Measurements from ENCODE around the gene KCTD2.
"Not testable (repeated sequence)": the region's sequence is repeated elsewhere in the genome, so short reads cannot be mapped to it uniquely, and the experiment has no call there.

Gene KCTD2

DNA sequence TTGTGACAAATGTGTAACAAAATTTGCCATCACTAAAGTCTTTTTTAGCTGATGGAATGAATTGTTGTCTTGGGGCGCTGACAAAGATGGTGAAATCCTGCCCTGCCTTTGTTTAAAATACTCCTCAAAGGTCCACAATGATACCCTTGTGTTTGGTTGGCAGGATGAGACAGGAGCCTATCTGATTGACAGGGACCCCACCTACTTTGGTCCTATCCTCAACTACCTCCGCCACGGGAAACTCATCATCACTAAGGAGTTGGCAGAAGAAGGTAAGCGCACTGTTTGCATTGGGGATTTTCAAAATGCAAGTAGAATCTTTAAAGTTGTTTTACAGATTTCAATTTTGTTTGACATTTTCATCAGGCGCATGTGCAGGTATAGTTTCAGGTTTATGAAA, 2.0 kb downstream of the KCTD2 start:
- in situ Hi-C loops (cut with MboI; ENCODE audit: low sequenced_read_pairs) = no loop called here

DNA sequence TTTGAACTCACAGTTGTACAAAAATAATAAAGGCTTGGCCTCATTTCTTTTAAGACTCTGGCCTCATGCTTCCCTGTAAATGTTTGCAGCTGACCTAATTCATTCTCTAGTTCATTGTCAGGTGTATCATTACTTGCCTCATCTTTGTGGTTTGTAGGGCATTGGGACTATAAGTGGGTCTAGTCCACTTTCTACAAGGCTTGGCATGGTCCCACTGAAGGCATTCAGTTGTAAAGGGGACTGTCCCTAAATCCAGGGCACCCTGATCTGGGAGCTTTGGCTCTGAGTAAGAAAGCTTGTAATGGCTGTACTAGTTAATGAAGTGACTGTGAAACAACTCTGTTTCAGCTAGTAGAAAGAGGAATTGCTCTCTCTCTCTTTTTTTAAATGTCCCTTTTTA, 2.7 kb downstream of the KCTD2 start:
- in situ Hi-C loops (cut with MboI; ENCODE audit: low sequenced_read_pairs) = no loop called here

DNA sequence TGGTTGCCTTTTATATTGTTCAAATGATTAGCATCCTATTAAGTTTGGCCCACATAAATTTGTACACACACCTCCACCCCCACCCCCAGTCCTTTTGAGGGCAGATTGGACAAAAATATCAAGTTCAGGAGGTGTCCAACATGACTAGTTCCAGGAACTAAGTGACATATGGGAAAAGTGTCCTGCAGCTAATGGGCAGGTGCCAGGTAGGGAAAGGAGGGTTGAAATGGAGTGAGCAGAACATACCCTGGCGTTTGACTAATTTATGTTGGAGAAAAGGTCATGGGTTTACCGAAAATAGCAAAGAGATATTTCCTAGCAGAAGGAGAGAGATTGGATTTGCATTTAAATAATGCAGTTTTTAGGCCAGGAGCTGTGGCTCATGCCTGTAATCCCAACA, 4.9 kb downstream of the KCTD2 start:
- in situ Hi-C loops (cut with MboI; ENCODE audit: low sequenced_read_pairs) = no loop called here

DNA sequence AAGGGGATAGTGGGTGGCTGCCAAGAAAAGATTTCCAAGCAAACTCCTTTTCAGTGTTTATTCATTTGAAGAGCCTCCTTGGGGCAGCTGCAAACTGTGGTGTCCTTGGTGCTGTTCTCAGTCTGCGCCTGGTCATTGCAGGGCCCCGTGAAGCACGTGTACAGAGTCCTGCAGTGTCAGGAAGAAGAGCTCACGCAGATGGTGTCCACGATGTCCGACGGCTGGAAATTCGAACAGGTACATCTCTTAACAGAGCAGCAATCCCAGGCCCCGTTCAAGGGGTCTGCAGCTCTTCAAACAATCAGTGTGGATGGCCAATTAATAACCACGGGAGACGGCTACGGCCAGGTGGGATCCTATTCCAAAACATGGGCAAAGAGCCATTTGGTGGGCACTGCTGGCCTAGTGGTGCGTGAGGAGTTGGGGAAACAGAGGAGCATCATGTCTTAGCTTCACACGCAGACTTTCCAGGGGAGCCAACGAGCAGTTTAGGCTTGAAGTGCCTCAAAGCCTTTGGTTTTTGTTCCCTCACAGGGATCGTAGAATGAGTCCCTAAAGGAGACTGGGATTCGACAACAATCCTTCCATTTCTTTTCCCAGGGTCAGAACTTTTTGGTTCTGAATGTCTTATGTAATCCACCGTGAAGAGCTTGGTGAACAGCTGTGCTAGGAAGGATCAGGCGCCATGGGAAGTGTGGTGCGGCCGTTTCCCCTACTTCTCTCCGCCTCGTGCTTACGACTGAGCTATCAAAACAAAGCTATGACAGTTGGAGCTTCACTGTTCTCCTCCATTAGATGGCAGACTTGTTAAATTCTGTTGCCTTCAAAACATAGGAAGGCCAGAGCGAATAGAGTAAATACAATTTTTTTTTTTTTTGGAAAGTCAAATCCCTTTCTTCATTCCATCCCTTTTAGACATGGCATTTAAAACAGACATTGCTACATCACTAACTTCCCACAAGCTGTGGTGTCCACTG, 12.6 kb downstream of the KCTD2 start:
- in situ Hi-C loops (cut with MboI; ENCODE audit: low sequenced_read_pairs) = no loop called here

DNA sequence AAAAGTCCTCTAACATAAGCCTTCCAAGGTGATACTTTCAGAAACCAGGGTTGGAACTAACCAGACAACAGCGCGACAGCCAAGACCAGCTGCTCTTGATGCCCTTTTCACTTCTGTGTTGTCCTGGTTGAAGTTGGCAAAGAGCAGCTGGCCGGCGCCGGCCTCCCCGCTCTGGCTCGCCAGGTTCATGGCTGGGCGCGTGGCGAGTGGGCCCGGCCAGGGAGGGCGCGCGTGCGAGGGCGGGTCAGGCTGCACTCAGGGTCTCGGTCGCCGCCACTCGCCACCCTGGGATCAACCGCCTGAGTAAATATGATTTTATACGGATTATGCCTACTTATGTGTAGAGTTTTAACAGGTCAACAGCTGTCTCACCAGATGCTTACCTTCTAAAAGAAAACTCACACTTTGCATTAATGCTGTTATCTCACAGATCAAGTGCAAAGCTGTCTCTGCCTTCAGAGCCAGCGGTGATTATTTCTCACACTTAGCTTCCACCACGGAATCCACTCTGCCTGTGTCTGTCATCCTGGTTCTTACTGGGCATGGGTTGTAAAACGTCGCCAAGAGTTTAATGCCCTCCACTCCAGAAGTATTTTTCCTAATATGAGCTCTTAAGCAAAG, 13.5 kb downstream of the KCTD2 start:
- in situ Hi-C loops (cut with MboI; ENCODE audit: low sequenced_read_pairs) = no loop called here

DNA sequence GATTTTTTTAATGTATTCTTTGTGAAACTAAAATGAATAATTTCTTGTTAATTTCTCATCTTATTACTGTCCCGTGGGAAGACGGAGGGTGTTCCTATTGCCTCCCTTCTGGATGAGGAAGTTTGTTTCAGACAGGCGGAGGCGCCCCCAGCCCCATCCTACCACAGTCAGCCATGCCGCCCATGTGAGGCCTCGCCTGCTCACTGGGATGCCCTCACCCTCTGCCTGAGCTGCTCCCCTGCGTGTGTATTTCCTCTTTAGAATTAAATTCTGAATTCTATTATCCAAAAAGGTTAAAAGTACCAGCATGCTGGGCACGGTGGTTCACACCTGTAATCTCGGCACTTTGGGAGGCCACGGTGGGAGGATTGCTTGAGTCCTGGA, 14.0 kb downstream of the KCTD2 start:
- in situ Hi-C loops (cut with MboI; ENCODE audit: low sequenced_read_pairs) = no loop called here

DNA sequence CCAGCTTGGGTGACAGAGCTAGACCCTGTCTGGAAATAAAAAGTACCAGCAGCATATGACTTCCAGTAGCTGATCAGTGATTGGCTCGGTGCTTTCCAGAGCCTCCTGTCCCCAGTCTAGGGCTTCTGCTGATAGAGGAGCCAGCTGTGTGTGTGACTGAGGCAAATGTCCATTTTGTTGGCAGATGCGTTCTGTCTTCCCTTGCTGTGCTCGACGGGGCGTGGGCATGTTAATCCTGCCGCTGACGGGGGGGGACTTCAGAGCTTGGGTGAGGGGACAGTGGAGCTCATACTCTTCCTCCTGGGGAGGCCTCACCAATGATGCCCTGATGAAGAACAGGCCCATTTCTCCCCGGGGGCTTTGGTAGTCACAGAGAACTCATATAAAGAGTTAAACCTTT, 14.6 kb downstream of the KCTD2 start:
- in situ Hi-C loops (cut with MboI; ENCODE audit: low sequenced_read_pairs) = no loop called here

DNA sequence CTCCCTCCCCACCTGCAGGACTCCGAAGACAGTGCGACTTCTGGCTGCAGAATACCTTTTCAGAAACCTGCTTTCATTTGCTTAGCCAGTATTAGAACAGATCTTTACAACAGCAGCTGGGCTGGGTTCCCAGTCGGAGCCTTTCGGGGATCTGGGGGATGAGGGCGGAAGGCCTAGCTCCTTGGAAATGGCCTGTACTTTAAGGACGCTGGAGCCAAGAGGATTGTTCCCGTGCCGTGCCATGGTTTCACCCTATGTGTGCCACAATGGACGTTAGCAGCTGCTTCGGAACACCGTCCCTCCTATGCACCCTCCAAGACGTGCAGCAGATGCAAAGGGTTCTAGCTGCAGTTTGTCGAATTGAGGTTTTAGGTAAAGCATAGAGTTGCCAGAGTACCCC, 16.2 kb downstream of the KCTD2 start:
- in situ Hi-C loops (cut with MboI; ENCODE audit: low sequenced_read_pairs) = no loop called here

DNA sequence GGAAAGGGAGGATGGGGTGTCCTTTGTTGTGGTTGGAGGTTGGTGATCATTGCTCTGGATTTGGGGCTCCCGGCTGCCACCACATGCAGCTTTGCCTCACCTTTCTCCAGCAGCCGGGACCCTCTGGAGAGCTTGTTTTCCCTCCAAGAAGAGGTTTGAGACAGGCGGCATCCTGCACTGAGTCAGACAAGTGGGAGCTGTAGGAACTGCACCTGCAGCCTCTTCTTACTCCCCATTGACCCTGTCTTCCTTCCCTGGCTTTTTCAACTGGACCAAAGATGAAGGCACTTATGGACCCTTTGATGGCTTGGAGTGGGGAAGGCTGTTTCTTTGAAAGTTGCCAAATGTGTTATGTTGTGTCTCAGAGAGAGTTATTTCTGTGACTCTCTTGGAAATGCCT, 16.6 kb downstream of the KCTD2 start:
- in situ Hi-C loops (cut with MboI; ENCODE audit: low sequenced_read_pairs) = no loop called here

DNA sequence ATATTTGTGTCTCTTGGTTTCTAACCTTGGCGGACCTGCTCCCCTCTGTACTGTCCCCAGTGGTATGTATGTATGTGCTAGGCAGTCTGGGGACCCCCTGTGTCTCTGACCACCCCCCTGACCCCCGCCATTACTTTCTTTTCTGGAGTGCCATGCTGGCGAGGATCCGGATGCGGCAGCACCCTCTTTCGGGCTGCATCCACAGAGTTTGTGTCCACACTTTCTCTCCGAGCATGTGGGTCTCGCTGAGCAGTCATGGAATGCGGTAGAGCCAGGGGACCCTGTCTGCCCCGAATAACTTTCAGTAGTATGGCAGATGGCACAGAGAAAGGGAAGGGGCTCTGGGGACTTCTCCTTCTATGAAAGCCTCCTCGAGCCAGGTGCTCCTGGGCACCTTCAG, 17.0 kb downstream of the KCTD2 start:
- in situ Hi-C loops (cut with MboI; ENCODE audit: low sequenced_read_pairs) = no loop called here

DNA sequence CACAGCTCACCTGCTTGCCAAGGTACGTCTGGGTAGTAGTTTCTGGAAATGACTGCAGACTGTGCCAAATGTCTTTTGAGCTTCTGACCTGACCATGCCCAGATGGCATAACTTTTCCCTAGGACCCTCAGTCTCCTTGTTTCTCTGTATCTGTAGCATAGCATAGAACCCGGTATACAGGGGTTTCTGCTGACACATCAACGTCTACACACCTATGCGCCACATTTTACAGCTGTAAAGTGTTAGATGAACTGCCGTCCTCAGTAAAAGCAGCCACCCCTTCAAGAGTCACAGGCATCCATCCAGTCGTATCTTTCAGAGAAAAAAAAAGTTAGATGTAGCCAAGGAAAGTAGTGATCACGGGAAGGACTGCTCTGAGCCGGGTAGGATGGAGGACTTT, 17.4 kb downstream of the KCTD2 start:
- in situ Hi-C loops (cut with MboI; ENCODE audit: low sequenced_read_pairs) = no loop called here

DNA sequence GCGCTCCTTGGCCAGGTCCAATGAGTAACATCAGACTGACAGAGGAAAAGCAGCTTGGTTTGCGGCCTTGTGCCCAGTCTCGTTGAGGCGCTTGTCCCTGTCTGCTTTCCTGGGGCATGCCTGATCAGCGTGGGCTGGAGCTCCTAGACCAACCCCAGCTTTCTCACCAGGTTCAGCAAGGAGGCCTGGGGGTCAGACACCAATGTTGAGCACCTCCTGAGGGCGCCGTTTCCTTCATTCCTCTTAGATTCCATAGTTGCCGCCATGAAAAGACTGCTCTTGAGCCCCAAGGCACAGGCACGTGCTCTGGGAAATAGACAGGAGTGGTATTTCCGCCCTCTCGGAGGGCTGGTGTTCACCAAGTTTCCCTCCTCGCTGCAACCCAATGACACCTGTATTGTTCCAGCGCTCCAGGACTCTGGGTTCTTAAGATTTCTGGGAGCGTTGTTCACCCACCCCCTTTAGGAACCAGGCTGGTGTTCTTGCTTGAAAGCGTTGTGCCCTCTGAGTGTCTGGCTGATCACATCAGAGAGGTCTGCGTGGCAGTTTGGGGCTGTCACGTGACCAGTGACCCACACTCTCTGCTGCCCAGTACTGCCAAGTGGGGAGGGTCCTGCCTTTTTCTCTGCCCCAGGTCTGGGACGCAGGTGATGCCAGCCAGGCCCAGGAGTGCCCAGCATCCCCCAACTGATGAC, 18.0 kb downstream of the KCTD2 start:
- in situ Hi-C loops (cut with MboI; ENCODE audit: low sequenced_read_pairs) = no loop called here

DNA sequence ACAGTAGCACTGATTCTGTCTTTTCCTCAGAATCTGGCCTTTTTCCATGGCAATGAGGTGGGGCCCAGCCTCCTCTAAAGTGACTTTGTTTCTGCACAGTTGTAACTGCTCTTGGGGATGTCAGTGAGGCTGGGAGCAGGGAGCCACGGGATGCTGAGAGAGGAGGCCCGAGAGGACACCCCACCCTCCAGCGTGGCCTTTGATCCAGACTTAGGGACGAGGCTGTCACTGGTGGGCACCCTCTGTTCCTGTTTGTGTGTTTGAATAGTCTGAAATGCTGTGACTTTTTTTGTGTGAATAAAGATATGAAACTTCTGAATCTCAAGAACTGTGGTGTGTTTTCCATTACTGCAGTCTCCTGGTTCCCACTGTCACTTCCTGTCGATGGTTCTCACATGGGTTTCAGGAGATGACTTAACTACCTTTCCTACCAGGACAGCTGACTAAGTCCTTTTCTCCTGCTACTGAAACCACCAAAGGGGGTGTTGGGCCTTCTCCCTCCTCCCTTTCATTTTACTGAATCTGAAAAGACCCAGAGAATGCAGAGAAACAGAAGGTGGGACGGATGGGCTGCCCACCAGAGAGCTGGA, 18.6 kb downstream of the KCTD2 start:
- in situ Hi-C loops (cut with MboI; ENCODE audit: low sequenced_read_pairs) = no loop called here

DNA sequence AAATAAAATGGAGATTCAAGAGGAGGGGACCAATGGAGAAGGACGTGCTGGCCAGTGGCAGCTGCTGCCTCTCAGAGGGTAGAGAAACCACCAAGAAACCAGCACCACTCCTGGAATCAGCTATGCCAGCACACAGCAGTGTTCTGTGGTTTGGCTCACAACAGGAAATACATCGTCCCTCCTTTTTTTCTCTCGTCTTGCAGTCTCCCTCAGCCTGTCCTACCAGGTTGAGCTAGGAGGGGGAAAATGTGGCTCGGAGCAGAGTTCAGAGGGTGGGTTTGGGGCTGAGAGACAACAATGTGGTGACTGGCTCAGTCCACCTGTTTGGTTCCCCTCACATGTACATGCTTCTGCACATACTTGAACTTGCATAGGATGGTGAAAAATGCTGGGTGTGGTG, 20.8 kb downstream of the KCTD2 start:
- in situ Hi-C loops (cut with MboI; ENCODE audit: low sequenced_read_pairs) = no loop called here

DNA sequence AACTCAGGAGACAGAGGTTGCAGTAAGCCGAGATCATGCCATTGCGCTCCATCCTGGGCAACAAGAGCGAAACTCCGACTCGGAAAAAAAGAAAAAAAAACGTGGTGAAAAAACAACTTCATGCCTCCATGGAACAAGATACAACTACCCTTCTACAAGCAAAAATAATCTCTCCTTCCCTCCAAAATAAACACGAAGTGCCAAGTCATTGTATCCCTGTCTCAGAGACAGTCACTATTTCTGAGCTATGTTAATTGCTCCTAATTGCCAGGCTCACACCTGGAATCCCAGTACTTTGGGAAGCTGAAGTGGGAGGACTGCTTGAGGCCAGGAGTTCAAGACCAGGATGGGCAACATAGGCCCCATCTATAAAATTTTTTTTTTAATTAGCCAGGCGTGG, 21.7 kb downstream of the KCTD2 start:
- in situ Hi-C loops (cut with MboI; ENCODE audit: low sequenced_read_pairs) = no loop called here

DNA sequence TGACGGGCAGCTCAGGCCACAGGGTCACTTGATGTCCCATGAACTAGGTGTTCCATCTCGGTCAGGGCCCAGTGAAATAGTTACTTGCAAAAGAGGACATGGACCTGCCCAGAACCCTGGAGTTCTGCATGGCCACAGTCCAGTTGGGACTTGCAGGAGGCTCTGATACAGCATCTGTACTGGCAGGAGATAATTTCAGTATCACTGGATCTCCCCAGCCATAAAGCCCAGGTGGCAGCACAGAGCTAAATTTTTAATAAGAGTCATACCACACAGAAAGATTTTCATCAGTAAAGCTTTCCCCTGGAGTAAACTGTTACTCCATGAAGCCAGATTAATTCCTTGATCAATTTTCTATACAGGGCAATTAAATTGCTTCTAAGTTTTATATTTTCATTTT, 22.8 kb downstream of the KCTD2 start:
- in situ Hi-C loops (cut with MboI; ENCODE audit: low sequenced_read_pairs) = no loop called here

DNA sequence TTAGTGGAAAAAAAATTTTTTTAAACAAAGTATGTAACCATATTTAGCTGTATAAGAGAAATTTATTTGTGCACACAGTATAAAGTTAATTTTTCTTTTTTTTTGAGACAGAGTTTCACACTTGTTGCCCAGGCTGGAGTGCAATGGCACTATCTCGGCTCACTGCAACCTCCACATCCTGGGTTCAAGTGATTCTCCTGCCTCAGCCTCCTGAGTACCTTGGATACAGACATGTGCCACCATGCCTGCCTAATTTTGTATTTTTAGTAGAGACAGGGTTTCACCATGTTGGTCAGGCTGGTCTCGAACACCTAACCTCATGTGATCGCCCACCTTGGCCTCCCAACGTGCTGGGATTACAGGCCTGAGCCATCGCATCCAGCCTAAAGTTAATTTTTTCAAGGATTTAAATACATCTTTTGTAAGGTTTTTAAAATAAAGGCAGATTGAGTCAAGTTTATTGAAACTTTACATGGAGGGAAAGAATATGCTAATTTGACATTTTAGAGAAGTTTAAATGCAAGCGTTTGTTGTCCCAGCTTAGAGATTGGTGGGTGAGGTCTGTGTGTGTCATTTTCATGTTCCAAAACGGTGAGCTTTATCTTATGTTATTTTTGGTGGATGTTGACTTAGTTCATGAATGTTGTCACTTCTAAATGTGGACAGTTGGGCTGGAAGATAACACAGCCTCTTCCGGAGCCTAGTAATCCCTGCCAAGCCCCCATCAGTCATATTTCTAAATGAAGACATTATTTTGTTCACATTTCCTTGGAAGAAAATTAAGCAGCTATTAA, 24.6 kb downstream of the KCTD2 start:
- in situ Hi-C loops (cut with MboI; ENCODE audit: low sequenced_read_pairs) = not testable (repeated sequence)

DNA sequence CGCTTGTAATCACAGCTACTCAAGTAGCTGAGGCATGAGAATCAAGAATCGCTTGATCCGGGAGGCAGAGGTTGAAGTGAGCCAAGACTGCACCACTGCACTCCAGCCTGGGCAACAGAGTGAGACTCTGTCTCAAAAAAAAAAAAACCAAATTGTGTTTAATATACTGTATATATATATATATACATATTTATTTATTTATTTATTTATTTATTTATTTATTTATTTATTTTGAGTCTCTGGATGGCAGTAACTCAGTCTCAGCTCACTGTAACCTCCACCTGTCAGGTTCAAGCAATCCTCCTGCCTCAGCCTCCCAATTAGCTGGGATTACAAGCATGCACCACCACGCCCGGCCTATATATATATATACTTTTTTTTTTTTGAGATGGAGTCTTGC, 25.9 kb downstream of the KCTD2 start:
- in situ Hi-C loops (cut with MboI; ENCODE audit: low sequenced_read_pairs) = not testable (repeated sequence)

DNA sequence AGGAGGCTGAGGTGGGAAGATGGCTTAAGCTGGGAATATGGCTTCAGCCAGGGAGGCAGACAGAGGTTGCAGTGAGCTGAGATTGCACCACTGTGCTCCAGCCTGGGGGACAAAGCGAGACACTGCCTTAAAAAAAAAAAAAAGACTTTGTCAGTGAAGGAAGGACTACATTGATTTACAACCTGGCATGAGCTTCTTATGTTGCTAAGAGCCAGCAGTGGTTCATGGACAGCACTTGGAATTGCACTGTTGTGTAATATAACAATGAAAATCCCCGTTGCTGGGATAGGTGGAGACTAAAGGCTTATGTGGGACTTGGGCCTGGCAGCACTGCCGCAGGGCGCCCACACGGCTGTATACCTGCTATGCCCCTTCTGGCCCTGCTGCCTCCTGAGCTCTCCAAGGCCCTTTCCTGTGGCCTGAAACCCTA, 26.6 kb downstream of the KCTD2 start:
- in situ Hi-C loops (cut with MboI; ENCODE audit: low sequenced_read_pairs) = no loop called here

DNA sequence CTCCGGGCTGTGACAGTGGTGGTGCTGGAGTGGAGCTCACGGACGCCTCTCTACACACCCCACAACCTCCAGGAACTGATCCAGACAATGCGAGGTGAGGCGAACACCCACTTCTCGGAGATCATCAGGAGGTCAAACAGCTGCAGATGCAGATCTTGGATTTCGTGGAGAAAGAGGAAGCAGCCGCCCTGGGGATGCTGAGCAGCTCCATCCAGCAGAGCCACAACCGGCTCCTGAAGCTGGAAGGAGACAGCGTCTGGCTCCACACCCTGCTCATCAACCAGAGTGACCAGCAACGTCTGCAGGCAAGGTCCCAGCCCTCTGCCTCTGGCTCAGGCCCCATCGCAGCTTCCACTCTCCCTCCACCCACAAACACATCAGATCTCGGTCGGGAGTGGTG, 27.5 kb downstream of the KCTD2 start:
- in situ Hi-C loops (cut with MboI; ENCODE audit: low sequenced_read_pairs) = no loop called here

All from hTERT RPE-1 (cell line).